Ectodermal cell (in vitro differentiated cells): Measurements from ENCODE around the gene HIVEP2.

Source experiments
- H3K27ac ChIP-seq: 2 replicates; pipeline ENCODE4 v1.7.0; 2013; ENCODE audit warnings: mild to moderate bottlenecking, low read depth, low read length; ENCODE audit not compliant: insufficient read depth, poor library complexity, severe bottlenecking
- H3K27me3 ChIP-seq: 2 replicates; pipeline ENCODE4 v1.7.0; 2013; ENCODE audit warnings: mild to moderate bottlenecking, low read length; ENCODE audit not compliant: insufficient read depth, control insufficient read depth, poor library complexity, severe bottlenecking
- H3K36me3 ChIP-seq: one replicate; pipeline ENCODE4 v1.7.0; 2013; ENCODE audit warnings: low read length; ENCODE audit not compliant: control insufficient read depth, insufficient read depth
- H3K4me1 ChIP-seq: one replicate; pipeline ENCODE4 v1.7.0; 2013; ENCODE audit warnings: low read length; ENCODE audit not compliant: control insufficient read depth, insufficient read depth
- H3K4me3 ChIP-seq: 2 replicates; pipeline ENCODE4 v1.7.0; 2013; ENCODE audit warnings: low read depth, low read length, control low read depth; ENCODE audit not compliant: insufficient read depth
- H3K9me3 ChIP-seq: 2 replicates; pipeline ENCODE4 v1.7.0; 2013; ENCODE audit warnings: mild to moderate bottlenecking, low read length, moderate library complexity; ENCODE audit not compliant: control insufficient read depth
- WGBS, 2 experiments: methylation state at CpG; one replicate each; pipeline ENCODE4 v1.1.7; 2013; ENCODE audit warnings: missing lambda C conversion rate in 2 of 2; 5-methylcytosine and 5-hydroxymethylcytosine counted together

Gene HIVEP2

GRCh38 chr6:142722012-142722411, 223.0 kb downstream of the HIVEP2 start:
- WGBS, 2 experiments, result 91 to 95% methylated on average over 3 of the region's 3 CpGs
- H3K36me3 ChIP-seq, result no peaks in the 10 kb centered on the region
- no peaks in the 10 kb centered on the region for H3K27me3 ChIP-seq
- H3K27ac ChIP-seq, result no peak overlapping the region
- H3K4me3 ChIP-seq, result no peak overlapping the region
- no peaks in the 10 kb centered on the region for H3K9me3 ChIP-seq
- no peaks in the 10 kb centered on the region for H3K4me1 ChIP-seq

DNA sequence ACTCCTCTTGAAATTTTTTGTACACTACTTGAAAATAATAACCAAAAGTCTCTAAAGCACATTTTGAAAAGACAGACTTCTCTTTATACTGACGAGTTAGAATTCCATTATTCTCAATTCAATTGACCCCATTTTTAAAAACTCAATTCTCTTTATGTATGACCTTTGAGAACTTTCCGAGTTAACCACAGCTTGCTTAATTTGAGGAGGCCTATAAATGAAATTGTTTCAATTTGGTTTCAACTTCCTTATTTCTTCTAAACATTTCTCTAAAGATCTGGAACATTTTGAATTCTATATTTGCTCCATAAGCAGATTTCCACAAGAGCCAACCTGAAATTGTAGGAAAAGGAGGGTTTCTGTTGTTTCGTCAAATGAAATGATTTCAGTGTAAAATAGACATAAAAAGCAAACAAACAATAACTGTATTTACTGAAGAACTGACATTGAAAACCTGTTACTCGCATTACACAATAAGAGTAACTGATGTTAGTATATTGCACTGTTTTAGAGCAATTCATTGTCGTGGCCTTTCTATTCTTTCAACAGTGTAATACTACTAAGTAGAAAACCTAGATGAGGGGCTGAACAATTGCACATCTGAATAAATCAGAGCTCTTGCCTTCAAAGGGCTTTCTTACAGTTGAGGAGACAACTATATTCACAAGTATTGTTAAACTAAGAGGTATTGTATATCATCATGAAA, 223.6 kb downstream of the HIVEP2 start:
- Histone ChIP-seq H3K4me3 (no peak overlapping the region), H3K9me3 (no peaks in the 10 kb centered on the region), H3K27ac (no peak overlapping the region), H3K4me1 (no peaks in the 10 kb centered on the region), H3K27me3 (no peaks in the 10 kb centered on the region), H3K36me3 (no peaks in the 10 kb centered on the region)
- 94 to 95% methylated on average over 3 to 4 of the region's 5 CpGs for WGBS, 2 experiments

DNA sequence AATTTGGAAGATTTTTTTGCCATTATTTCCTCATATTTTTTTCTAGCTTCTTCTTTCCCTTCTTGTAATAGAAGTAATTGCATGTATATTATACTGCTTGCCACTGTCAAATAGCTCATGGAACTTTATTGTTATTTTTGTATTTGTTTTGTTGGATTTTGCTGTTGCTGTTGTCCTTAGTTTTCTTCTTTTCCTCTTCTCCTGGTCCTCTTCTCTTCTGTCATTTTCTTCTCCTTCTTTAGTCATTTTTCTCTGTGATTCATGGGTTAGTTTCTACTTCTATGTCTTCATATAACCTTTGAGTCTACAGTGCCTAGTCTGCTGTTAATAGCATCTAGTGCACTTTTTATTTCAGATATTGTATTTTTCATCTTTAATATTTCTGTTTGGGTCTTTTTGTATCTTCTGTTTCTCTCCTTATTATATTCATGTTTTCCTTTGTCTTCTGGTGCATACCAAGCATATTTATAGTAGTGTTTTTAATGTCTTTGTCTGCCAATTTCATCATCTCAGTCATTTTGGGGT, 226.2 kb downstream of the HIVEP2 start:
- no peak overlapping the region for H3K4me3 ChIP-seq
- no peaks in the 10 kb centered on the region for H3K36me3 ChIP-seq
- no peaks in the 10 kb centered on the region for H3K9me3 ChIP-seq
- no peak overlapping the region for H3K27ac ChIP-seq
- no peaks in the 10 kb centered on the region for H3K4me1 ChIP-seq
- H3K27me3 ChIP-seq, result no peaks in the 10 kb centered on the region

DNA sequence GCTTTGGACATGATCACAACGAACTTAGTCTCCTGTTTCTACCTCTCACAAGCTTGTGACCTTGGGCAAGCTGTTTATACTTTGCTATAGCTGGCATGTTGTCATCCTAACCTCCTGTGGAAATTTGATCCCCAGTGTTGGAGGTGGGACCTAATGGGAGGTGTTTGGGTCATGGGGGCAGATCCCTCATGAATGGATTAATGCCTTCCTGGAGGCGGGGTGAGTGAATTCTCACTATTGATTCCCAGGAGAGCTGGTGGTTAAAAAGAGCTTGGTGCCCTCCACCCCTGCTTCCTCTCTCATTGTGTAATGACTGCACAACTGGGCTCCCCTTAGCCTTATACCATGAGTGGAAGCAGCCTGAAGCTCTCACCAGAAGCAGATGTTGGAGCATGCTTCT, 228.9 kb downstream of the HIVEP2 start:
- WGBS, 2 experiments, result 82 to 84% methylated on average over 2 of the region's 2 CpGs
- no peaks in the 10 kb centered on the region for H3K36me3 ChIP-seq
- no peak overlapping the region for H3K27ac ChIP-seq
- H3K4me1 ChIP-seq, result no peaks in the 10 kb centered on the region
- no peak overlapping the region for H3K4me3 ChIP-seq
- no peaks in the 10 kb centered on the region for H3K9me3 ChIP-seq
- no peaks in the 10 kb centered on the region for H3K27me3 ChIP-seq

DNA sequence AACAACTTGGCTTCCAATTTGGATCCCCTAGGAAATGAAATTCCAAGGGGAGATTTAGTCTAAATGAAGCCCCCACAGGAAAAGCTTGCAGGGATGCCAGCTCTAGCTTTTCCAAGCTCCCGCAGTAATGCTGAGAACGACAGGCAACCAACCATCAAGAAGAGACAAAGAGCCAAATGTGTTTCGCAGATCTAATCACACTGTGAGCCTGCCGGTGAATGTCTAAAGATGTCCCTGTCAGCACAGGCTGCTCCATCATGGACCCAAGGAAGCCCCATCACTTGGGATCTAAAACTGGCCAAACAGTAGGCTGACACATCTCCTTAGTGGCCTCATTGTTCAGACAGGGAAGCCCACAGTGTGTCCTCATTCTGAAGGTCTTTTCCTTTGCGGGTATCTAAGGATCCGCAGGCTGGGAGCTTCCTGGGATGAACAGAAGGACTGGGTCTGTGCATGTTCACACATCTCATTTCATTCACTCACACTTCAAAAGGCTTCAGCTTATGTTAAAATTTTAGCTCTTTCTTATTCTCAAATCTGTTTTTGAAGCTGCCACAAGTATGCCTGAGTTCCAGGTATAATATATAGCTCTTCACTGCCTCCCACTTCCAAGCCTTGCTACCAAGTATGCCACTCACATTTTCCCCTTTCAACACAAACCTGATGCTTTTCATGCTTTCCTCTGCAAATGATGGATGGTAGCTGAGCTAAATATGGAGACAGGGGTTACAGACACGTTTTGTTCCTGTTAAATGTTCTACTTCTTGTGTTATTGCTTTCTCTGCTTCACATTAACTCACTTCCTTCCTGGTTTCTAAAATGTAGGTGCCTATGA, 229.8 kb downstream of the HIVEP2 start:
- H3K9me3 ChIP-seq, result no peaks in the 10 kb centered on the region
- no peak overlapping the region for H3K4me3 ChIP-seq
- H3K27ac ChIP-seq, result no peak overlapping the region
- H3K36me3 ChIP-seq, result no peaks in the 10 kb centered on the region
- 85 to 87% methylated on average over 7 of the region's 7 CpGs for WGBS, 2 experiments
- H3K27me3 ChIP-seq, result no peaks in the 10 kb centered on the region
- no peaks in the 10 kb centered on the region for H3K4me1 ChIP-seq

DNA sequence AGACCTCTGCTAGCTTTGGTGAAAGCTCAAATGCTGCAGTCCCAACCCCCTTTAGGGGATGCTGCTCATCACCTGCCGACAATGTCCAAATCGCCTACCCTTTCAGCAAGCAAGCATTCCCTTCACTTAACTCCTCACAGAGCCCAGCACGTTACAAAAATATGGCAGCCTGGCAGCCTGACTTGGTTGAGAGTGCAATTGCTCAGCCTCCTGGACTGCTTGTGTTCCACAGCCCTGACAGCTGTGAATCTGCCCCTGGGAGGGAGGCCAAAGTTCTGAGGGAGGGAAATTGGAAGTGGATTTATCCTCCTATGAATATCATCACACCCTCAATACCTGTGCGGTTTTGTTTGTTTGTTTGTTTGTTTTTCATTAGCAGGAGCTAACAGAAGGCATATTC, 231.0 kb downstream of the HIVEP2 start:
- WGBS, 2 experiments, result 98 to 99% methylated on average over 4 of the region's 4 CpGs
- no peaks in the 10 kb centered on the region for H3K4me1 ChIP-seq
- H3K27ac ChIP-seq, result no peak overlapping the region
- H3K36me3 ChIP-seq, result no peaks in the 10 kb centered on the region
- H3K9me3 ChIP-seq, result no peaks in the 10 kb centered on the region
- no peaks in the 10 kb centered on the region for H3K27me3 ChIP-seq
- no peak overlapping the region for H3K4me3 ChIP-seq

DNA sequence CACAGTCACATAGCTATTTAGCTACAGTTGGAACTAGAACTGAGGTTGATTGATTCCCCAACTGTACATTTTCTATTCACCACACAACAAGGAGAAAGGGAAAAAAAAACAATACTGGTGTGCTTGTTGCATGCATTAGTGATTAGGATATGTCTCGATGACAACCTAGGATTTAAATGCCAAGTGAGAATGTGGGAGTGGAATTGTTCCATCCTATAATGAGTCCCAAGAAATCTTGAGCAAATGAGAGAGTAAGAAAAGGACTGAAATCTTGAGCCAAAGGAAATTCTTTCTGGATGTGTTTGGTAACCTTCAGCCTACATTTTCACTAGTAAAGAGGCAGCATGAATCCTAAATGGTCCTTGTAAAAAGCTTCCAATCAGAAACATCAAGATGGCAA, 232.7 kb downstream of the HIVEP2 start:
- WGBS, 2 experiments, result 95 to 96% methylated on average over 1 of the region's 1 CpG
- H3K4me3 ChIP-seq, result no peak overlapping the region
- H3K27me3 ChIP-seq, result no peaks in the 10 kb centered on the region
- H3K4me1 ChIP-seq, result no peaks in the 10 kb centered on the region
- H3K36me3 ChIP-seq, result no peaks in the 10 kb centered on the region
- no peak overlapping the region for H3K27ac ChIP-seq
- no peaks in the 10 kb centered on the region for H3K9me3 ChIP-seq

DNA sequence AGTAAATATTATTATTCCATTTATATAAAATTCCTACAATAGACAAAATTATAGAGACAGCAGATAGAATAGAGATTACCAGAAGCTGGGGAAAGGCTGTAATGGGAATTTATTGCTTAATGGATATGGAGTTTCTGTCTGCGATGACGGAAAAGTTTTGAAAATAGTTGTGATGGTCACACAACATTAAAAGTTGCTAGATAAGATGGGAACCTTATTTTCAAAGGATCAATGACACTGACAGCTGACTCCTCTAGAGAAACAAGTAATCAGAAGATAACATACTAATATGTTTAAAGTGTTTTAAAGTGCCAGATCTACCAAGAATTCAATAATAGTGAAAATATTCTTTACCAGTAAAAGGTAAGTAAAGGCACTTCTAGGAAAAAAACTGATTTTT, 236.3 kb downstream of the HIVEP2 start:
- WGBS, 2 experiments, result 100% methylated on average over 2 of the region's 2 CpGs
- no peaks in the 10 kb centered on the region for H3K27me3 ChIP-seq
- H3K4me3 ChIP-seq, result no peak overlapping the region
- no peaks in the 10 kb centered on the region for H3K4me1 ChIP-seq
- no peaks in the 10 kb centered on the region for H3K36me3 ChIP-seq
- no peaks in the 10 kb centered on the region for H3K9me3 ChIP-seq
- H3K27ac ChIP-seq, result no peak overlapping the region

GRCh38 chr6:142707255-142707654, 237.7 kb downstream of the HIVEP2 start:
- Histone ChIP-seq H3K36me3 (no peaks in the 10 kb centered on the region), H3K4me1 (no peaks in the 10 kb centered on the region), H3K27me3 (no peaks in the 10 kb centered on the region), H3K9me3 (no peaks in the 10 kb centered on the region), H3K27ac (no peak overlapping the region), H3K4me3 (no peak overlapping the region)
- WGBS, 2 experiments, result 63 to 87% methylated on average over 1 of the region's 2 CpGs

- WGBS, 2 experiments, result 95% methylated on average over 2 of the region's 3 CpGs
- Histone ChIP-seq H3K4me3 (no peak overlapping the region), H3K9me3 (no peaks in the 10 kb centered on the region), H3K36me3 (no peaks in the 10 kb centered on the region), H3K4me1 (no peaks in the 10 kb centered on the region), H3K27ac (no peak overlapping the region), H3K27me3 (no peaks in the 10 kb centered on the region)
These were observed 238.8 kb downstream of the HIVEP2 start for GRCh38 chr6:142706210-142706609.
